Measurements from ENCODE around the gene FOXP1.

GRCh38 chr3:71149959-71150954 is 433.3 kb downstream of the FOXP1 start:
- TF ChIP-seq, protein P1, sequence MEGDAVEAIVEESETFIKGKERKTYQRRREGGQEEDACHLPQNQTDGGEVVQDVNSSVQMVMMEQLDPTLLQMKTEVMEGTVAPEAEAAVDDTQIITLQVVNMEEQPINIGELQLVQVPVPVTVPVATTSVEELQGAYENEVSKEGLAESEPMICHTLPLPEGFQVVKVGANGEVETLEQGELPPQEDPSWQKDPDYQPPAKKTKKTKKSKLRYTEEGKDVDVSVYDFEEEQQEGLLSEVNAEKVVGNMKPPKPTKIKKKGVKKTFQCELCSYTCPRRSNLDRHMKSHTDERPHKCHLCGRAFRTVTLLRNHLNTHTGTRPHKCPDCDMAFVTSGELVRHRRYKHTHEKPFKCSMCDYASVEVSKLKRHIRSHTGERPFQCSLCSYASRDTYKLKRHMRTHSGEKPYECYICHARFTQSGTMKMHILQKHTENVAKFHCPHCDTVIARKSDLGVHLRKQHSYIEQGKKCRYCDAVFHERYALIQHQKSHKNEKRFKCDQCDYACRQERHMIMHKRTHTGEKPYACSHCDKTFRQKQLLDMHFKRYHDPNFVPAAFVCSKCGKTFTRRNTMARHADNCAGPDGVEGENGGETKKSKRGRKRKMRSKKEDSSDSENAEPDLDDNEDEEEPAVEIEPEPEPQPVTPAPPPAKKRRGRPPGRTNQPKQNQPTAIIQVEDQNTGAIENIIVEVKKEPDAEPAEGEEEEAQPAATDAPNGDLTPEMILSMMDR (IDR thresholded peaks at IDR 0.05), result no peak
- TF ChIP-seq POLR2A (IDR thresholded peaks at IDR 0.05), result no peak
